CD4-positive, alpha-beta T cell treated with Interleukin-15 for 4 hours (primary cell): ENCODE results near the gene PLIN5.
A peak's percentile ranks its signal among the peaks of the same experiment; 100 is the strongest.
"Not testable (repeated sequence)": the region's sequence is repeated elsewhere in the genome, so short reads cannot be mapped to it uniquely, and the experiment has no call there.

Source experiments
- DNase-seq: peaks from one replicate; pipeline ENCODE4 v3.0.0-alpha.2; 2020; ENCODE audit warnings: low spot score

Gene PLIN5

DNA sequence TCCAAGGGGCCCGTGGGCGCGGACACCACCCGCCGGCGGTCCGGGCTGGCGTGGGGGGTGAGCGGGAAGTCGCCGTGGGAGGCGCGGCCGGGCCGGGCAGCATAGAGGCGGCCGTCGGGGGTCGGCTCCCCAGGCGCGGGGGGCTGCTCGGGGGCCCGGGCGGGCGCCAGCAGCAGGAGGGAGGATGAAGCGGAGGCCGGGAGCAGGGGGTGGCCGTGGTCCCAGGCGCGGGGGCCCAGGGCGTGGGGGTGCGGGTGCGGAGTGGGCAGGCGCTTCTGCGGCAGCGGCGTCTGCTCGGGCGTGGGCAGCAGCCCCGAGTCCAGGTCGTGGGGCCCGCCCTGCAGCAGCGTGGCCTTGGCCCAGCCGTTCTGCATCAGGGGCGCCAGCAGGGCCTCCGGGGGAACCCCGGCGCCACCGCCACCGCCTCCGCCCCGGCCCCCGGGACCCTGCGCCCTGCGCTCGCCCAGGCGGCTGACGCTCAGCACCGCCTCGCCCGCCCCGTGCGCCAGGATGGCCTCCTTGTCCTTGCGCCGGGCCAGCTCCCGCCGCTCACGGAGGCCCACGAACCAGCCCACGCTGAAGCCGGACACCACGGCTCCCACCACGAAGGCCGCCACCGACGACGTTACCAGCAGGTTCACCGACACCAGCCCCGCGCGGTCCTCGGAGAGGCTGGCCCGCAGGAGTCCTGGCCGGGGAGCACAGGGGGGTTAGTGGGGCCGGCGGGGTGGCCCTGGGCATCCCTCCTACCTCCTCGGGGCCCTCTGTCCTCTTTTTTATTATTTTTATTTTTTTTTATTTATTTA lies 9.0 kb upstream of the PLIN5 start:
- DNase-seq = no peak

DNA sequence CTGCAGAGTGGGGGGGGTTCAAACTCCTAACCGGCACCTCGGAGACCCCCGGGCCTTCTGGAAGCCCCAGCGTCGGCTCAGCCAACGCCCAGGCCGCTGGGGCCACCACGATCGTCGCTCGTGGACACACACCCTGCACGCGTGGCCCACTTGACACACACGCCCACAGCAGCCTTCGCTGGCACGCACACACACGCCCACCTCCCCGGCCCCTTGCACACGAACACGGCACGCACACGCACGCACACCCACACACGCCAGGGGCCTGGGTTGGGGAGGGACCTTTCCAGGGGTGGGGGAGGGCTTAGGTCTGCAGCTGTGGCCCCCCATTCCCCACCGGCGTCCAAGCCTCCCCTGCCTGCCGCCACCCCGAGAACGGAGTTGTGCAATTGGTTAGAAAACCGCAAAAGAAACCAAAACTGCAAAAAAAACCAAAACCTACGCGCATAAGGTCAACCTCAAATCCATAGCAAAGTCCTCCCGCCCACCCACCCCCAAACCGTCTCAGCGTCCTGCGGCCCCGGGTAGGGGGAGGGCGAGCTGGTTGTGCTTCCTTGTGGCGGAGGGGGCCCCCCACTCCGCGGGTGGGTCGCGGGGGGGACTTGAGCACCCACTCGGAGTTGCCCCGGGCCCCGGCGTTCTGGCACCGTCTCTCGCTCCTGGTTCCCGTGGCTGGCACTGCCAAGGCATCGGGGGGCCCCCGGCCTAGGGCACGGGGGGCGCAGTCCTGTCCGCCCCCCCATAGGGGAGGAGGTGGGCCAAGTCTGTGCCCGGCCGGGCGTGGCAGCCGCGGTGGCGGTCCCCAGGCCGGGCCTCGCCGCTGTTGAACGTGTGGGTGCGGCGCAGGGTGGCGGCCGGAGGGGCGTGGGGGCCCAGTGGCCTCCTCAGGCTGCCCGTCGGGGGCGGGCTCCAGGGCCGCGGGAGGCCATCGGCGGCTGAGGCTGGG lies 8.1 kb upstream of the PLIN5 start:
- no peak for DNase-seq

DNA sequence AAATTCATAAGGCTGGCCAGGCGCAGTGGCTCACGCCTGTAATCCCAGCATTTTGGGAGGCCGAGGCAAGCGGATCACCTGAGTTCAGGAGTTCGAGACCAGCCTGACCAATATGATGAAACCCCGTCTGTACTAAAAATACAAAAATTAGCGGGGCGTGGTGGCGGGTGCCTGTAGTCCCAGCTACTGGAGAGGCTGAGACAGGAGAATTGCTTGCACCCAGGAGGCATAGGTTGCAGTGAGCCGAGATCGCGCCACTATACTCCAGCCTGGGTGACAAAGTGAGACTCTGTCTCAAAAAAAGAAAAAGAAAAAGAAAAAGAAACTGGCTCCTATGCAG lies 6.8 kb upstream of the PLIN5 start:
- not testable (repeated sequence) for DNase-seq

DNA sequence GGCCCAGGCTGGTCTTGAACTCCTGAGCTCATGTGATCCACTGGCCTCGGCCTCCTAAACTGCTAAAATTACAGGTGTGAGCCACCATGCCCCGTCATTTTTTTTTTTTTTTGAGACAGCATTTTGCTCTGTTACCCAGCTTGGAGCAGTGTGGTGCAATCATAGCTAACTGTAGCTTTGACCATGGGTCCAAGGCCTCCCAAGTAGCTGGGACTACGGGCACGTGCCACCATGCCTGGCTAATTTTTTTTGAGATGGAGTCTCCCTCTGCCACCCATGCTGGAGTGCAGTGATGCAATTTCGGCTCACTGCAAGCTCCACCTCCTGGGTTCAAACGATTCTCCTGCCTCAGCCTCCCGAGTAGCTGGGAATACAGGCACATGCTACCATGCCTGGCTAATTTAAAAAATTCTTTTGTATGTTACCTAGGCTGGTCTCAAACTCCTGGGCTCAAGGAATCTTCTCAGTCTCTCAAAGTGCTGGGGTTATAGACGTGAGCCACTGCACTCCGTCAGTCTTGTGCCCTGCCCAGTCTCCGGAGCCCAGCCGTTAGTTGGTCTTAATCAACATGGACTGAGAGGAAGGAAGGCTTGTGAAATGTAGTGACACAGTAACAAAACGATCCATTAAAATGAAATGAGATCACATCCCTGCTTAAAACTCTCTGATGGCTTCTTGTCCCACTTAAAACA lies 6.2 kb upstream of the PLIN5 start:
- DNase-seq = no peak

DNA sequence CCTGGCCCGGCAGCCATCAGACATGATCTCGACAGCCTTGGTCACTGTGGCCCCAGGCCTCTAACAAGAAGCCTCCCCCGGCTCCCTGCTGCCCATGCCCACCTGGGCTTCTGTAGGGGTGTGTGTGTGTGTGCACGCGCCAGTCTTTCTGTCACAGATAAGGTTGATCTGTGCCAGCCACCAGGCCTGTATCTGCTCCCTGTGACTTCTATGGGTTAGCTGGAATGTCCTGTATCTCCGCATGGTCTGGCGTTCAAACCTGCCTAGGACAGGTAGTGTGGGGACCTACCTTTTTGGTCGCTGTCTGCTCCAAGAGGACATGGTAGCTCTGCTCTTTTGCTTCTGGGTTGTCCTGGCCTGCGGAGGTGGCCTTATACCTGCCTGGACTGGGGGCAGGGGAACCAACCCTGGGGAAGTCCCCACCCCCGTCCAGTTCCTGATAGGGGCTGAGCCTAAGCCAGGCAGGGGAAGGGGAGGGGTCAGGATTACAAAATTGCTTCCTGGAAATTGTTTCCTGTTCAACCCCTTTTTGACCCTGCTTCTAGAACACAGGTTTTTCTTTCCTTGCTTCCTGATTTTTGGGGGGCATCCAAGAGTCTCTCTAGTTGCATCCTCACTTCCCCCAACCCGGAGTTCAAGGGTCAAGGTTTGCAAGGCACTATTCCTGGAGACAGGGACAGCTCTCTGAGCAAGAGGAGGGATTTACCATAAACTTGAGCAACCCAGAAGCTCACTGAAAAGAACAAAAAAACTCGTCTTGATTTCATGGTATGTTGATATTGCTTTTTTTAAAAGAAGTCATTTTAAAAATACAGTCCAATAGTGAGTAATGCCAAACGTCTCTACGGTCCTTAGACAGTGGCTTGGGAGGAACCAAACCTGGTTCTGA lies 4.9 kb upstream of the PLIN5 start, which contains the start of gene LRG1:
Gene LRG1 (minus strand): TSS at position 344 of the 889 bp plus-strand sequence. CDS start 23 bp downstream, at position 321.
- DNase-seq = no peak

DNA sequence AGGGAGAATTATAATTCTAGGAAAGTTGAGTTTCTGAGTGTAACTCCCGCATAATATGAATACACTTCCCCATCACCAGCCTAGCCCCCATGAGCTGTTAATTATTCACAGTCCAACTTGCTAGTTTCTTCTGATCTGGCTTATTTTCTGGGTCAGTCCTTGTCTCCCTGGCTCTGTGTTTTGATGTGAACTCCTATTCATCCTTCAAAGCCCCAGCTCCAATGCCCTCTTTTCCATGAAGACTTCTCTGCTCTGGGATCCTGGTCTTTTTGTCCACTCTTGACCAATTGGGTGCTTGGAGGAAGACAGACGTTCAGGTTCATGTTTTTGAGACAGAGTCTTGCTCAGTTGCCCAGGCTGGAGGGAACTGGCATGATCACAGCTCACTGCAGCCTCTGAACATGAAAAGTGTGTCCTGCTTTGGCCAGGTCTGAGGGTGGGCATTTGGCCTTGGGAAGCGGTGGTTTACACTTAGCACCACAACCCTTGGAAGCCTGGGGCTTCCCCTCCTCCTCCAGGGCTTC lies 4.2 kb upstream of the PLIN5 start:
- DNase-seq = no peak

DNA sequence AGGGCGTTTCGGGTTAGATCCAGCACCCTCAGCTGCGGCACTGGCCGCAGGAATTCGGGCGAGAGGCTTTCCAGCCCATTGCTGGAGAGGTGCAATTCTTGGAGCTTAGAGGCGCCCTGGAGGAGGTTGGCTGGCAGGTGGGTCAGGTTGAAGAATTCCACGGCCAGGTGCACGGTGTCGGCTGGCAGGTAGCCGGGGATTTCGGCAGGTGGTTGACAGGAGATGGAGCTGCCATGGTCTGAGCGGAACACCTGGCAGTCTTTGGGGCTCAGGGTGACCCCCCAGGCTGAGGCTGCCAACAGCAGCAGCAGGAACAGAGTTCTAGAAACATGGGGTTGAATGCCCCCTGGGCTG lies 3.6 kb upstream of the PLIN5 start:
- DNase-seq = no peak

DNA sequence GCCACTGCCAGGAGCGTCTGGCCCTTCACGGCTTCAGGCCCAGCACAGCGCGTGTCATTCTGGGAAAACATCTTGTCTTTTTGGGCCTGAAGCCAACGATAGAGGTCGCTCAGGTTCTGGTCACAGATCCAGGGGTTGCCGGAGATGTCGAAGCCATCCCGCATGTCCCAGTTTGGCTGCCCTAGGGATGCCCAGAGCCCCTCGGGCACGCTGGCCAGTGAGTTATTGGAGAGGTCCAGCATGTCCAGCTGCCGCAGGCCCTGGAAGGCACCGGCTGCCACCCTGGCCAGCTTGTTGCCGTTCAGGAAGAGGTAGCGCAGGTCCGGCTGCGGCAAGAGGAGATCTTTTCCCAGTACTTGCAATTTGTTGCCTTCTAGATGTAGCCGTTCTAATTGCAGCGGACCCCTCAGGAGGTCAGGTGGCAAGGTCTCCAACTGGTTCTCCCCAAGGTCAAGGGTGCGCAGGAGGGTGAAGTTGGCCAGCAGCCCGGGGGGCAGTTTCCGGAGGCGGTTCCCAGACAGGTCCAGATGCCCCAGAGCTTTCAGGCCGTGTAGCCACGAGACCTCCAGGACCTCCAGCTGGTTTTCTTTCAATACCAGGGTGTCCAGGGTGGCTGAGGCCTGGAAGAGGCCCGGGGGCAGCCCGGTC lies 3.1 kb upstream of the PLIN5 start:
- no peak for DNase-seq

DNA sequence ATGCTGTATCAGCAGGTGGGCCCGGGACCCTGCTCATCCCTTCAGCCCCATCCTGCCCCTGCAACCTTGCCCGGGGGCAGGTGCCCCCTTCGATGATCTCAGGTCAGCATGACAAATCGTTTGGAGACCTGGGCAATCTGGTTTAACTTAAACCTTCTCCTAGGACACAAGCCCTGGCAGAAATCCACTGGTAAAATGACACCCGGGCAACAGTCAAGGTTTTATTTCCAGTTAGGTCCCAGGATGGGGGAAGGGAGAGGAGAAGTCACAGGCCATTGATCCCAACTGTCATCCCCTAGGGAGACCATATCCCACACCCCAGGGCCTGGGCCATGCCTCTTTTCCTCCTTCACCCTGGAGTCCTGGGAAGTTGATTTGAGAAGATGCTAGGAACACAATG lies 1.8 kb upstream of the PLIN5 start:
- no peak for DNase-seq

DNA sequence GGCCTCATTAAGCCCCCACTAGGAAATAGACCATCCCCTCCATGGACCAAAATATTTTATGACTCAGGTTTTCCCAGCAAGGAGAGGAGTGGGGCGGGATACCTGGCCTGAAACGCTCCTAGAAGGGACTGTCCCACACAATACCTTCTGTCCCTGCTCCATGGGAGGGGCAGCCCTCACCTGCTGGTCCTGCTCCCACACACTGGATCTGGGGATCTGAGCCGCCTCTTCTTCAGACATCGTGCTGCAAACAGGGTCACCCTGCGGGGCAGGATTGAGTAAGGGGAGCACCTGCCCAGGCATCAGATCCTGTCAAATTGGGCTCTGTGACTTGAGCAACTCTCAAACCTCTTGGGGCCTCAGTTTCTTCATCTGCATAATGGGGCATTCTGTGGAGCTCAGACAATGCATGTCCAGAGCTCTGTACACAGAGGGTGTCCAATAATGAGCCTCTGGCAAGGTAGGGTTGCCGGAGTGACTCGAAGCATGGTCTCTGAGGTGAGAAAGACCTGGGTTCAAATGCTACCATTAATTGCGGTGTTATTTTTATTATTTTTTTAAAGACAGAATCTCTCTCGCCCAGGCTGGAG lies 1.1 kb downstream of the PLIN5 start:
- DNase-seq = no peak

DNA sequence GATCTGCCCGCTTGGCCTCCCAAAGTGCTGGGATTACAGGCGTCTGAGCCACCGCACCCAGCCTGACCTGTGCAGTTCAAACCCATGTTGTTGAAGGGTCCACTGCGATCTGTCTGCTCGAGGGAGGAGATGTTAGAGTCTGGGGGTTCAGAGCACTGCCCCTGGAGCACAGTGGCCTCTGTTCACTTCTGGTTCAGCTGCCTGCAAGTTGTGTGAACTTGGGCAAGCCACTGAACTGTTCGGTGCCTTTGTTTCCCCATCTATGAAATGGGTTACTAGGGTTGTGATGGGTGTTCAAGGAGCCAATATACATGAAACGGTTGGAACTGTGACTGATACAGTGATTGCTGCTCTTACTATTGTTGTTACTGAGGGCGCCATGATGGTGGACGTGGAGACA lies 1.7 kb downstream of the PLIN5 start:
- DNase-seq = no peak

DNA sequence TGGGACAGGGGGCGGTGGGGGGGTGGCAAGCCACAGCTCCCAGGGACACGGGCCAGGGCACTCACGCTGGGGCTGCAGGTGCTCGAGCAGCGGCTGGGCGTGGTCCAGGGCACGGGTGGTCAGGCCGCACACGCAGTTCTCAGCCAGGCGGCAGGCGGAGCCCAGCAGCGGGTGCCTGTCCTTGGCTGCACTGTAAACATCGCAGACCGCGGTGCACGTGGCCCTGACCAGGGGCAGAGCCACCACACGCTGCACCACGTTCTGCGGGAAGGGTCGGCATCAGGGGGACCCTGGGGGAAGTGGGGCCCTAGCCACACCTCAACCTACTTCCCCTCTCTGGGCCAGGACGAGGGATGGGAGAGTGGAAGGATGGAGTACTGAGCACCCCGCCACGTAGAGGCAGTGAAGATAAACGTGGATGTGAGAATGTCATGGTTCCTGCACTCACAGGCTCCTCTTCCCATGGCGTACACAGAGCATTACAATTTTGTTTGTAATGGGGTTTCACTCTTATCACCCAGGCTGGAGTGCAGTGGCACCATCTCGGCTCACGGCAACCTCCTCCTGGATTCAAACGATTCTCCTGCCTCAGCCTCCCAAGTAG lies 3.4 kb downstream of the PLIN5 start:
- DNase-seq = no peak

DNA sequence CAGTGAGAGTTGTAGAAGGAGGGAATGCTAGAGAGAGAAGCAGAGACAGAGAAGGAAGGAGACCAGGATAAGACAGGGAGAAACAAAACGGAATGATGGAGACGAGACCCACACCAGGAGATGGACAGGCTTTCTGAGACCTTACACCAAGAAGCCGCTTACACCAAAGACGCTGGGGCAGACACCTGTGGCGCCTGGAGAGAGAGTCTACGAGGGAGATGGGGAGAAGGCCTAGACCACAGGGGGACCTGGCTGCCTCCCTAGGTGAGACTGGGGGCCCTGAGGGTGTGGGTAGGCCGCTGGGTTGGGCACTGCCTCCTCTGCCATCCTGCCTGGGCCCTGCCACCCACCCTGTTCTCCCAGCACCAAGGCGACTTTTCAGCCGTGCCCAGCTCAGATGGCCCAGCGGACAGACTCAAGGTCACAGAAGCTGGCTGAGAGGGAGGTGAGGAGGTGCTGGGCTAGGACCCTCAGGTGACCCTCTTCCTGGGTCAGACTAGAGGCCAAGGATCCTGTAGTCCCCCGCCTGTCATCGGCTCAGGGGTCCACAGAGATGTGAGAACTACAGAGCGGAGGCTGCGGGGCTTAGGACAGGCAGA lies 5.0 kb downstream of the PLIN5 start:
- DNase-seq = no peak

DNA sequence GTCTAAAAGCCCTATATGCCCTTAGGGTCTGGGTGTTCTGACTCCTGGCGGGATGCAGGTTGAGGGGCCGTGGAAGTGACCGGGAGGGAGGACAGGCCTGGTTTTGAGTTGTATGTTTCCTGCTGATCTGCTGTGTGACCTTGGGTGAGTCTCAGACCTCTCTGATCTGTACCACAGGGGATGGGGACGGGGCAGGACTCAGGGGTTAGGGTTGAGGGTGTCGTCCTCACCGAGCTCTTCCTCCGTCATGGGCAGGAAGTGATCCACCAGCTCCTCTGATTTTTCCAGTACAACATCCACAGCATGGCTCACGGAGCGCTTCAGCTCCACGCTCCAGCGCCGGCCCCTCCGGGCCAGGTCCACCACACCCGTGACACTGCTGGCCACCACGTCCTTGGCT lies 6.2 kb downstream of the PLIN5 start:
- no peak for DNase-seq

DNA sequence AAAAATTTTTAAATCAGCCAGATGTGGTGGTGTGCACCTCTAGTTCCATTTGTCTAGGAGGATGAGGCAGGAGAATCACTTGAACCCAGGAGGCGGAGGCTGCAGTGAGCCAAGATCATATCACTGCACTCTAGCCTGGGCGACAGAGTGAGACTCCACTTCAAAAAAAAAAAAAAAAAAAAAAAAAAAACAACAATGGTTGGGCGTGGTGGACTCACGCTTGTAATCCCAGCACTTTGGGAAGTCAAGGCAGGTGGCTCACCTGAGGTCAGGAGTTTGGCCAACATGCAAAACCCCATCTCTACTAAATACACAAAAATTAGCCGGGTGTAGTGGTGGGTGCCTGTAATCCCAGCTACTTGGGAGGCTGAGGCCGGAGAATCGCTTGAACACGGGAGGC lies 7.6 kb downstream of the PLIN5 start:
- DNase-seq = not testable (repeated sequence)

DNA sequence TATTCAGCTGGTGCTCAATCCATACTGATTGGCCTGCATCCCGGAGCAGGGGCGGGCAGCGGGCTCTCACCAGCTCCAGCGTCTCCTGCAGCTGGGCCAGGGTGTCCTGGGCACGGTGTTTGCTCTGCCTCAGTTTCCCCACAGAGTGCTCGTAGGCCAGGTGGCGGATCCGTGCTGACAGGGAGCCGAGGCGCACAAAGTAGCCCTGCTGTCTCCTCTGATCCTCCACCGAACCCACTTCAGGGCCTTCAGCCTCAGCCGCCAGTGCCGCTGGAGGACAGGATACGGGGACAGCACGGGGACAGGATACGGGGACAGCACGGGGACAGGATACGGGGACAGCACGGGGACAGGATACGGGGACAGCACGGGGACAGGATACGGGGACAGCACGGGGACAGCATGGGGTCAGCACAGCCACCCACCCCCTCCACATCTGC lies 9.4 kb downstream of the PLIN5 start:
- DNase-seq = no peak

DNA sequence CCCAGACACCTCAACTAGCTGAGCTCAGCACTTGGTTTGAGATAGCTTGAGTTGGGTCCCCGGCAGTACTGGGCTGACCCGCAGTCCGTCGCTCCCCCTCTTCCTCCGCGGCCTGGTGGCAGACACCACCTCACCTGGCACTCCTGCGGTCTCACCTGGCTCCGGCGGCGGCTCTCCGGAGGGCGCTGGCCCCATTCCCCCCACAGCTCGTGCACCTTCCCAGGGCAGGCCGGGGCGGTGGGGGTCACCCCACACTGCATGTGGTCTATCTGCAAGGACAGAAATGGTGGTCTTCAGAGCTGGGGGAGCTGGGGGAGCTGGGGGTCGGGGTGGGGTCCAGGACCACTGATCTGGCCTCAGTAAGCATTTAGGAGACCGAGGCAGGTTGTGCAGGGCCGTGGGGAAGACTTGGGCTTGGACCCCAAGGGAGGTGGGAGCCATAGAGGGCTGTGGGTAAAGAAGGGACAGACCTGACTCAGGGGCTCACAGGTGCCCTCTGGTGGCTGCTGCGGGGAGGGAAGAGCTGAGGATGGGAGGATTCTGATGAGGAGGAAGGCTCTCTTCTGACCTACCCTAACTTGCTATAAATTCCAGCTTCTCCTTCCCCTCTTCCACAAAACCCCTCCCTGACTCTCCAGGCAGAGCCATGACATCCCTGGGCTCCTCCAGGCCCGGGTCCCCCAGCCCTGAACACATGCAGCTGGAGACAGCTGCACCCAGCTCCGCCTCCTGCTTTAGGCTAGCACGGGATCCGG lies 10.0 kb downstream of the PLIN5 start:
- DNase-seq = peak; percentile 60

DNA sequence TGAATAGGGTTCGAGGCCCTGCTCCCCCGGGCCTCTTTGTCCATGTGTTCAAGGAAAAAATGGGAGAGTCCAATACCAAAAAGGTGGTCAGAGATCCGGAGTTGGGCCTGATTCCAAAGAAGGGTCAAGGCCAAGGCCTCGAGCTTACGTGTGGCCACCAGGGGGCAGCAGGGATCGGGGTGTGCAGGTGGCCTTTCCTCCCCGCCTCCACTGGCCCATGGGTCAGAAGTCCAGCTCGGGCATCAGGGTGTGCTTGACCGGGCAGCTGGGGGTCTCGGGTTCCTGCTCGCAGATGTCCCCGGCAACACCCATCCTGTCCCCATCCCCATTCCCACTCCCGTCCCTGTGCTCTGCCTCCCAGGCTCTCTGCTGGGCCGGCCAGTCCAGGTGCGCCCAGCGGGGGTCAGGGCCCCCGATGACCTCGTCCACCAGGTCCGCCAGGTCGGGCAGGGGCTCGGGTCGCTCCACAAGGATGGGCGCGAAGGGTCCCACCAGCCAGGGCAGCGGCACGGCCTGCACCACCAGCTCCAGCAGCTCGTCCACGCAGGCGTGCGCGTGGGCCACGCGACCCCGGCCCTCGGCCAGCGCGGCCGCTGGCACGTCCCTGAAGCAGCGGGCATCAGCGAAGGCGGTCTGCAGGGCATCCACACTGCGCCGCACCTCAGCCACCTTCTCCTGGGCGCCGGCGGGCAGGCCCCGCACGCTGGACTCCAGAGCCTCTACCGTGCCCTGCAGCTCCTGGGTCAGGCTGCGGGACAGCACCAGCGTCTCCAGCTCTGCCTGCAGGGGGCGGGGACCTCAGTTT lies 11.5 kb downstream of the PLIN5 start:
- DNase-seq = peak; percentile 8
